GM21447 (cell line): ENCODE results near the gene ZGPAT.

ENCODE experiments used
- ATAC-seq: cut with Tn5 transposase; IDR thresholded peaks from one replicate; pipeline ENCODE4 v1.9.1; 2021; ENCODE audit not compliant: unreplicated experiment

The ZGPAT gene

DNA sequence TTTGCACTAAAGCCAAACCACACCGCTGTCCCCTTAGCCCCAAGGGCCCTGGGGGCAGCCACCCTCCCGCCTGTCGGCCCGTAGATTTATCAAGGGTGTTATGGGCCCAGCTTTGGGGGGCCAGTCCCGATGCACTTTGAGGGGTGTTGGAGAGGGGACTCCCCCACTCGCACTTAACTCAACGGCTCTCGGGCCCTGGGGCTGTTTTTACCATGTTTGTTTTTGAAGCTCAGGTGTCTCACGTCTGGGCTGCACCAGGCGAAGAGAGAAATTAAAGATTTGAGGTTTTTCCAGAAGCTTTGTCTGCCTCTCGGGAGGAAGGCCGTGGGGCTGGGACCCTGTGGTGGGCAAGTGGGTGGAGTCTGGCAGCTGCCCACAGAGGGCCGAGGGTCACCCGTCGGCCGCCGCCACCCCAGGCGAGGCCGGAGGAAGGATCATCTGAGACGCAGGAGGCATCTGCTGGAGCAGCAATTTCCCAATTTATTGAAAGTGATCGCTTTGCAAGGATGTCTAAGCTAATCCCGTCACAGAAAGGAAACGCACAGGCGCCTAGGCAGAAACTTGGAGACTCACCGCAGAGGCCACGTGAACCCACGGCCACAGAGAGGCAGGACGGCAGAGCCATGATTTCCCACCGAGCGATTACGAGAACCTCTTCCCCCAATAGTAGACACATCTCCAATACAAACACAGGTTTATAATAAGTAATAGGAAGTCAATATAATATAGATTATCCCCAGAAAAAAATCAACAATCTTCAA is 35.6 kb downstream of the ZGPAT start:
- ATAC-seq = no peak

DNA sequence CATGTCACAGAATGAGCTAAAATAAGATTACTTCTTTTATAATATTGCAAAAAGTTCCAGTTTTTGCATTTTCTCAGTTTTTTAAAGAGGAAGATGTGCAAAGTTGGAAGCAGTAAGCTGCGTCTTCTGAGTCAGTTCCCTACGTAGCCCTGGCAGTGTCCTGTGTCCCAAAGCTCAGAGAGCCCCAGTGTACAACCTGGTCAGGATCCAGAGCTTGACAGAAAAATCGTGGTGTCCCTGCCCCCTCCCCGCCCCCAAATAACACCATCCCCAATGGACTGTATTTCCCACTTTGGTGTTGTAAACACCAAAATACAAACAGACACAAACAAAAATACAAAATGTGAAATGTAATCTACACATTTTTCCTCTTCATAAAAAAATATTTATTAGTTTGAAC is 36.3 kb downstream of the ZGPAT start:
- no peak for ATAC-seq

DNA sequence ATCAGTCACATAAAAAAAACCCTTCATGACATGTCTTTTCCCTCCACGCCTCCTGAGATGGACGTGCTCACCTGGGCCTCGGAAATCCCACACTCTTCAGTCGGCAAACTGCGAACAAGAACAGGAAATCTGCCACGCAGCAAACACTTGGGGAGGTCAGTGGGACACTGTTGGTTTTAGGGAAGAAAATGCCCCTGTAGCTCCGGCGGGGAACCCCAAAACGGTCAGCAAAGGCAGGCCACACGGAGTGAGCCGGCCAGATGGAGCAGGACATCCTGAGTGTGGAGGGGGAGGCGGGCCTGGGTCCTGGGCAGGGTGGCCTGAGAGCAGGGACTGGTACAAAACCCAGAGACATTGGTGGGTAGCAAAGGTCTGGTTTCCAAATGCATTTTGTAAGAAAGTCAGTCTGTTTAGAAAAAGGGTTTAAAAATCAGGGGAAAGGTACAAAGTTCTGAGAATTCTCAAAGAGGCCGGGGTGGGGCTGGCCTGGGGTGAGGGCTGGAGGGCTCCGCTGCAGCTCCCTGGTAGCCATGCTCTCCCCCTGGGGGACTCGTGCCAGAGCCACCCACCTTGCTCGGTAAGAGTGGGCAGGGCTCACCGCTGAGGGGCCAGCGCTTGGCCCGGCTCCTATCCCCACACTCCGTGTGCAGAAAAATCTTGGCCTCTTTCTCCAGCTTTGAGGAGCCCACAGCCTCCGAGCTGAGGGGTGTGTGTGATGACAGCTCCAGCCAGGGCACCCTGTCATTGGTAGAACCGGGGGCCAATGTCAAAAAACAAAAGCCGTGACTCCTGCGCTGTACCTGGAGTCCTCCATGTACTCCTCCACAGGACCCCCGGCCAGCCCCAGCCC is 37.0 kb downstream of the ZGPAT start:
- ATAC-seq = no peak

DNA sequence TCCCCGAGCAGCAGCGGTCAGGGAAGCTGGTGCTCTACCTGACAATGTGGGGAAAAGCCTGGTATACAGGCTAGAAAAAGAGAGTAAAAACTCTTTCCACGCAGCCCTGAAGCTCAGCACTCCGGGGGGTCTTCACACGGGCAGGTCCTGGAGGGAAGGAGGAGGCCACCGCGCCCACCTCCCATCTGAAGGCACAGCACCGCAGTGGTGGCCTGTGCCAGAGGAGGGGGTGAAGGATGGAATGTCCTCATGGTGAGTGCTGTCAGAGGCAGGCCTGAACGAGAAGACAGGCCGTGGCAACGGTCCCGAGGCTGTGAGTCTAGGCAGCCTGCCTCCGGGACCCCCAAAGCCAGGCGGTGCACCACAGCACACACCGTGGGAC is 37.6 kb downstream of the ZGPAT start:
- no peak for ATAC-seq

DNA sequence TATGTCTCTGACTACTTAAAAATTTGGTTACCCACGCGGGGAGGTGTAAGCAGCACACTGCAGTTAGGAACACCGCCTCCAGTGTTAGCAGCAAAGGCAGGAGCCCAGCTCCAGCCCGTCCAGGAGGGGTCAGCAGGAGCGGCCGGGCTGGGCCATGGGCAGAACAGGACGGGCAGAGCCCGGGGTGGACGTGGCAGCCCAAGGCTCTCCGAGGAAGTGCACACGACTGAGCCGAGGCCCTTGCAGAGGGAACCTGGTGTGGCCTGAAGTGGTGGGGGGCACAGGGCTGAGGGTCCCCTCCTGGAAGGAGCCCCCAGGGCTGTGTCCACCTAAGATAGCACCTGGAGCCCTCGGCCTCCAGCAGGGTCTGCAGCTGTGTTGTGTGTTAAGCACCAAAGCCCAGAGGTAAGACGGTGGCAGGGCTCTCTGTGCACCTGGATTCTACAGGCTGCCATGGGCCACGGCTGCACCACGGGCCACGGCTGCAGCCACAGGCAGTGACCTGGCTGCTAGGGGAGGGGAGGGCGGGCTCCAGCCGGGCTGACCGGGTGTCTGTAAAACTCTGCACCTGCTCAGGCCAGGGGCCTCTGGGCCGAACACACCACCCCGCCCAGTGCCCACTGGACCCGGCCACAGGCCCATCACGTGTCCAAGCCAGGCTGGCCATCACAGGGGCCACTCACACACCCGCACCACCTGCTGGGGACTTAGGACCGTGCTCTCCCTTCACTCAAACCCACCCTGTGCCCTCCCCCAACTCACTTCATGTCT is 38.3 kb downstream of the ZGPAT start:
- ATAC-seq = no peak

DNA sequence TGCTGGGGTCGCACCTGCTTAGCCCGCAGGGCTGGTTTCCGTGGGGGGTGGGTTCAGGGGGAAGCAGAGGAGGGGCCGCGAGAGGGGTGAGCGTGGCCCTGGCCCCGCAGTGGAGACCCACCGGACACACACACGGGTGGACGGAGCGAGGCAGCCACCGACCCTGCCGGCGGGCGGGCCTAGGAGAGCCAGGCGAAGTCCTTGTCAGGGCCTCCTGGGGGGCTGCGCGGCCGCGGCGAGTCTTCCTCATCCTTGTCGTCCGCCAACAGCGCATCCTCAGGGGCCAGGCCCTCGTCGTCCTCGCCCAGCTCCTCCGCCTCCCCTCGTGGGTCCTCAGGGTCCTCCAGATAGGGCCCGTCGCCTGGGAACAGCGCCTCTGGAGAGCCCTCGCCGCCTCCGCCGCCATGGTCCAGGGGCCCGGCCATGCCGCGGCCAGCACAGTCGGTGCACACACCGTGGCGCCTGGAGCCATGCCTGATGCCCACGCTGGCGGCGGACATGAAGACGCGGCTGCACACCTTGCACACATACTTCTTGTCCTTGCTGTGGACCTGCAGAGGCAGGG is 39.0 kb downstream of the ZGPAT start:
- no peak for ATAC-seq

DNA sequence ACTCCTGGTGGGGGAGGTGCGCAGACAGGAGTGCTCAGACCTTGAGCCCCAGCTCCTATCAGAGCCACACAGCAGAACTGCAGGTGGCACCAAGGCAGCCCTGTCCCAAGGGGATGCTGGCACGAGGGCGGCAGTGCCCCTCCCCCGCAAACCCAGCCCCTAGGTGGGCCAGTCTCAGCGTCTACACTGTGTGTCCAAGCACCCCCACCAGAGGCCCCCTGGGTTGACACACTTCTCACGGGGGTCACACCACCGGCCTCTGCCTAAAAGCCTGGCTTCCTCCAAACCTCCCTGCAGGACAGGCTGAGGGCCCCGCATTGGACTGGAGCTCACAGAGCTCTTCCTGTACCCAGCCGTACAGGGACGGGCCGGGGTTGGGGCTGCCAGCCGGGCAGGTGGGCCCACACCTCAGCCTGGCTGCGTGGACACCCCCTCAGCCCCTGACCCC is 39.8 kb downstream of the ZGPAT start:
- no peak for ATAC-seq

DNA sequence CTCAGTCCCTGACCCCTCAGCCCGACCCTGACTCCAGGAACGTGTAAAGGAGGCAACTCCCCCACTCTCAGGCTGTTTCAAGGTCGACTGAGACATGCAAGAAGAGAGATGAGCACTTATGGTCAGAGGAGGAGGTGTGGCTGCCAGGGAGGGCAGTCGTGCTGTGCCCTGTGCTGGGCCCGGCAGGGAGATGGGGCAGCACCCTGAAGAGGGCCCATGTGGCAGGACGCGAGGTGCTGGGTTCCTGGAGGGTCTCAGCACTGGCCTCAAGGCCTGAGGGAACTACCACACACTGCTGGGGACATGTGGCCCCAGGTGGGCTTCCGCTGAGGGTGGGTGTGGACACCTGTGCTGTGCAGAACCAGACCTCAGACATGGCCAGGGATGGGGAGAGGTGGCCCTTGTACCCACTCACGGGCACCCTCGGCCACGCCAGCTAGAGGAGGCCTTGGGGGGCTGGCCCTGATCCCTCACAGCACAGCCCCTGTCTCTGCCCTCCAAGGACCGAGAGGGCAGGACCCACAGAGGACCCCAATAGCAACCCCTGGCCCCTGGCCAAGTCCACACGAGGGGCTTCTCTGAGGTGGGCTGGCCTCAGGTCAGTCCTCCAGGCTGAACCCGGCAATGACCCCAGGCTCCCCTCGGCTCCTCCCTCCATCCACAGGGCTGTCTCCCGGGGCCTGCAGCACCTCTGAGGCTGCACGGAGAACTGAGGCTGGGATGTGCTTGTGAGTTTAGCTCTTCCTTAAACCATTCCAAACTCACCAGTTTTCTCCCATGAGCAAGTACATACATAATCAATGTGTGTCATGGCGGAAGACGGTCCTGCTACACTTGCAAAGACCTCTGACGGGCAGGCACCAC is 40.5 kb downstream of the ZGPAT start:
- ATAC-seq = no peak

DNA sequence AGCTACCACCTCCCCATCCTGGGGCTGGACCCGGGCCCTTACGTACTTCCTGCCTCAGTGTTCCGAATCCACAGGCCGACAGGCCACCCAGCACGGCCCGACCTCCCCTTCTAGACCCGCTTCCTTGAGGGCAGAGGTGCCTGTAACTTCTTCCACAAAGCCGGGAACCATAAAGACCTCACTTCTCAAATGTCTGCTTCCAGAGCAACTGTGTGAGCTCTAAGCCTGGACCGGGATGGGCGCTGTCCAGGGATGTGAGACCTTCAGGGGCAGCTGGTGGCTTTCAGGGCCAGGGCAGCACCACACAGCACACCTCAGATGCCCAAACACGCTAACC is 41.1 kb downstream of the ZGPAT start:
- ATAC-seq = no peak

DNA sequence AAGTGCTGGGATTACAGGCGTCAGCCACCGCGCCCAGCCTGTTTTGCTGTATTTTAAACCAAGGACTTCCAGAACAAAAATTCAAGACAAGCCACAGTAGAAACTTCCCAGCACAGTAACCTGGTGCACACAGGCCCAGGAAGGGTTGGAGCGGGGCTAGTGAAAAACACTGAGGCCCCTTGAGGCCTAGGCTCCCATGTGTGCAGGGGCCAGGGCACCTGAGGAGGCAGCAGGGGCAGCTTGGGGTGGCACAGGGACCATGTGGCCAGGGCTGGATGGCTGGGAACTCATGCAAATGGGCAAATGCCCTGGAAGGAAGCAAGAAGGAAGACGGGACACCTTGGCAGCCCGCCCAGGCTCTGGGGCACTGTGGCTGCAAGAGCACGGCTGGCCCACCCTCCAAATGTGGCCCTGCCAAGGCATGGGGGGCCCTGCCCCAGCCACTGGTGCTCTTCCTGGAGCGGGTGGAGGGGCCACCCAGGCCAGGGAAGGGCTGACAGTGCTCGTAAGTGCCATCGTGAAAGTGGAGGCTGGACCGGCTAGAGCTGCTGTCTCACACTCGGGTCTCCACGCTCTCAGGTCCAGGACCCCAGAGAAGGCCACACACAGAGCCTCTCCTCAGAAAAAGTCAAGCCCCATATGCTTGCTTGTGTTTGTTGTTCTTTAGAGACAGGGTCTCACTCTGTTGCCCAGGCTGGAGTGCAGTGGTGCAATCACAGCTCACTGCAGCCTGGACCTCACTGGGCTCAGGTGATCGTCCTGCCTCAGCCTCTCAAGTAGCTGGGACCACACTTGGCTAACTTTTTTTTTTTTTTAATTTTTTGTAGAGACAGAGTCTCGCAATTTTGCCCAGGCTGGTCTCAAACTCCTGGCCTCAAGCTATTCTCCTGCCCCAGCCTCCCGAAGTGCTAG is 42.0 kb downstream of the ZGPAT start:
- no peak for ATAC-seq

DNA sequence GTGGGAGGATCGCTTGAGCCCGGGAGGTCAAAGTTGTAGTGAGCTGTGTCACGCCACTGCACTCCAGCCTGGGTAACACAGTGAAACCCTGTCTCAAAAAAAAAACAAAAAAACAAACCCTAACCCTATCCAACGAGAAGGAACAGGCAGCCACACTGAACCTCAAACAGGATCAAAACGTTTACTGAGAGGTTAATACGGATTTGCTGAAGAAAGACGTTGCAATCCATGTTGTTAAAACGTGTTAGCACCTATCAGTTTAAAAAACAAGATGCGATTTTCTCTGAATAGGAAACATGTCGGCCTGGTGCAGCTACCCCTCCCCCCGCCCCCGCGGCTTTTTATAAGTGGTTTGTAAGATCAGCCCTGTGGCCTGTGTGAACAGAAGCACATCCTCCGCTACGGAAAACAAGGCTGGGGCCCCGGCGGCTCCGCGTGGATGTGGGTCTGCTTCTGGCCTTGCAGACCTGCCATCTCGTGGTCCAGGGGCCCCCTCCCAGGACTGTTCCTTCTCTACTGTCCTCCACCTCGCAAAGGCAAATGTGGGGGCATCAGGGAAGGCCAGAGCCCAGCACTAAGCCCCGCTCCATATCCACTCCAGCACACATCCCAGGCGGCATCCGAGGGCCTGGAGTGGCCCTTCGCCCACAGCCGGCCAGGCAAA is 43.1 kb downstream of the ZGPAT start:
- ATAC-seq = no peak

DNA sequence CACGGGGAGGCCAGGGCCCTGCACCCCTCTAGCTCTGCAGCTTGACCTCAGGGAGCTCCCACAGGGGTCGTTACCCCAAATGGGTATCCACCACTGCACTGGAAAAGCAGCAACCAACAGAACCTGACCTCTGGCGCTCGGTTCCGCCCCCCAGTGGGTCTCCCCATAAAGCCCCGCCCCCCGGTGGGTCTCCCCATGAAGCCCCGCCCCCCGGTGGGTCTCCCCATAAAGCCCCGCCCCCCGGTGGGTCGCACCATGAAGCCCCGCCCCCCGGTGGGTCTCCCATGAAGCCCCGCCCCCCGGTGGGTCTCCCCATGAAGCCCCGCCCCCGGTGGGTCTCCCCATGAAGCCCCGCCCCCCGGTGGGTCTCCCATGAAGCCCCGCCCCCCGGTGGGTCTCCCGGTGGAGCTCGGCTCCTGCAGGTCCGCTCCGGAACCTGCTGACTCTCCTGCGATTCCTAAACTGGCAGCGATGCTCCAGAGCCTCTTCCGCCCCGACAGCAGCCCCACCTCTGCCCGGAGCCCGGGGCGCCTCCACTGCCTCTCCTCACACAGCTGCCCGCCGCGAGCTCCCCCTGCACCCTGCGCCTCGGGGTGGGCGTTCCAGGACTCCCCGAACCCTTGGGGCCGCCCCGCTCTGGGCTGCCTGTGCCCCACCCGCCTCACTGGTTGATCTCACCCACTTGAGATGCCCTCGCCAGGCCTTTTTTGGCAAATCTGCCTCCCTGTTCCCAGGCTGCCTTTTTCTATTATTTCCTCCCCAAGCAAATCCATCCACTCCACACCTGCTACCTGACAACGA is 43.8 kb downstream of the ZGPAT start:
- no peak for ATAC-seq

DNA sequence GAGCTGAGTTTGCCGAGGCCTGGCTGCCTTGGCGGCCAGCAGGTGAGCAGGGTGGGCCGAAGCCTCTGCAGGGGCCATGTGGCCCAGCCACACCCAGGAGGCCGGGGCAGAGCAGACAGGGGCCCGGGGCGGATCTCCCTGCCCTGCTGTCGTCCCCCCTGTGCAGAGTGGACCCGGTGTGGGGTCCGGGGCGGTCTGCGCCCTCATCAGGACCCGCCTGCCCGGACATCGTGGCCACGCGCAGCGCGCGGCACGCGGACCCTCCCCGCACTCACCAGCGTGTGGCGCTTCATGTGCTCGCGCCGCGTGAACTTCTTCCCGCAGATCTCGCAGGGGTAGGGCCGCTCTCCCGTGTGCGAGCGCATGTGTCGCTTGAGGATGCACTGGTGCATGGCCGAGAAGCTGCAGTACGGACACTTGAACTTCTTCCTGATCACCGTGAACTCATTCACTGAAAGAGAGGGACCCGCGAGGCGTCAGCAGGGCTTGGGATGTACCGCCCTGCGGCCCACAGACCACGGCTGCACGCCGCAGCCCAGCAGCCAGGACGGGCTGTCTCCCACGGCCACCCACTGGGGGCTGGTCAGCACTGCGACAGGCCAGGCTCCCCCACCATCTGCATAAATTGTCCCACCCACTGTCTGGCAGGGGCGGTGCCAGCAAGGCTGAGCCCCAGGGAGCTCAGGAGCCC is 44.7 kb downstream of the ZGPAT start:
- ATAC-seq = no peak

DNA sequence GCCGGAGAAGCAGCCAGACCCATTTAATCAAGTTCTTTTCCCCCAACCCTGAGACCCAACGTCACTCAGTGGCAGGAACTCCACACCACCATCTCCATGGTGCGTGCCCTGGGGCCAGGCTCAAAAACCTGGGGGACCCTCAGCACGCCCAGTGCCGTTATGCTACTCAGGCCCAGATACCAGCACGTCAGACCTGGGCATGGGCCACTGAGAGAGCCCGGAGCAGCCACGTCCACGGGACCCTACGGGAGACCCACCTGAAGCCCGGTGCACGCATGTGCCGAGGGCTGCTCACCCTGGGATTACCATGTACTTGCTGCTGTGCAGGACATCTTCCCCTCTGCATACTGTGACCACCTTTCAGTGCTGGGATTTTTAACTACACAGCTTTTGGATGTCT is 45.5 kb downstream of the ZGPAT start:
- ATAC-seq = no peak

DNA sequence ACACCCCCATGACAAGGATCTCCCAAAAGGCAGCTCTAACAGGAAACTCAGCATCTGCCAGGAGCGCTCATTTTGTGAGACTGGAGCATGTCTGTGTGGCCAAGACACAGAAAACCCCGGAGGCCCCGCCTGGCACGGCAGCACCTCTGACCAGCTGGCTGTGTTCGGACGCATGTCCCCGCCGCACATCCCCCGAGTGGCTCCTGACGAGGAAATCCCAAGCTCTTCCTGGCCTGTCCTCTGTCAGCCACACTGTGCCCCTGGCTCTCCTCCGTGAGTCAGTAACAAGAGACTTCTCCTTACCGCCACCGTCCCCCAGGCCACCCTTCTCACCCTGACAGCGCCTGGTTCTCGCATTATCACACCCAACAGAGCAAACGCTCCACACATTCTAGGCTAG is 46.2 kb downstream of the ZGPAT start:
- ATAC-seq = no peak

DNA sequence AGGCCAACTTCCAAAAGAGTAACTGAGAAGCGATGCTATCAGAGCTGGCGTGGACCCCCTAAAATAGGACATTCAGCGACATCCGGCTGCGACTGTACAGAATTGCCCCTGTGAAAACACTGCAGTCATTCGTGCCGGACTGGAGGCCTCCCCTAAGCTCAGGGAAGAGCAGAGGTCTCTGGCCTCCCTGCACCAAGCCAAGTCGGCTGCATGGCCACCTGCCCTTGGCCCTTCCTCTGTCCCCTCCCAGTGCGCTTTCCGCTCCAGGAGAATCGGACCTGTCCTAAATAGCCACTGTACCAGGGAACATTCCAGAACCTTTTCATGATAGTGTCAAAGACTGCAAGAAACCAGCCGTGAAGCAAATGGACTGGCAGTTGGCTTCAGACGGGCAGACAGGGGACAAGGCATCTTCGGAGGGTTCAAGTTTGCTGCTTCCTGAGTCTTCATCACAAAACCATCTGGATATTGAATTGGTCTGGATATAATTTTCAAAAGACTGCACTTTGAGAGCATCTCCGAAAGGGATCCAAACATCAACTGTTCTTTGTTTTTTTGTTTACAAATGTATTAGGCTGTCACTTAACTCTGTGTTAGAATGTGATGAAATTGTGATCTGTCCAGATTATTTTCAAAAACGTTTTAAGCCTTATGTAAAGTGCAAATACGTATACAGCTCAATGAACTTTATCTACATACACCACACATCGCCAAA is 48.3 kb downstream of the ZGPAT start:
- no peak for ATAC-seq

DNA sequence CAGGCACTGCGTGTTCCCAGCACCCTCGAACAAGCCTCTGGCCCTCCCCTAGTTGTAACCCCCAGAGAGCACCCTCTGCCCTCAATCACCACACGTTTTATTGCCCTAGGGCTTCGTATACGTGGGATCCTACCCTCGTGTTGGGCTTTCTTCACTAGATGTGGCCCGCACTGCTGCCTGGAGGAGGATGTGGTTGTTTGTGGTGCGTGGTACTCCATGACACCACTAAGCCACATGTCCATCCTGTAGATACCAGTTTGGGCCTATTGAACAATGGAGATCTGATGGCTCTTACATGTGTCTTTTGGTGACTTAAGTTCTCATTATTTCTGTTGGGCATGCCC is 48.8 kb downstream of the ZGPAT start:
- no peak for ATAC-seq
